ENCODE measurements around the gene MFAP2.

DNA sequence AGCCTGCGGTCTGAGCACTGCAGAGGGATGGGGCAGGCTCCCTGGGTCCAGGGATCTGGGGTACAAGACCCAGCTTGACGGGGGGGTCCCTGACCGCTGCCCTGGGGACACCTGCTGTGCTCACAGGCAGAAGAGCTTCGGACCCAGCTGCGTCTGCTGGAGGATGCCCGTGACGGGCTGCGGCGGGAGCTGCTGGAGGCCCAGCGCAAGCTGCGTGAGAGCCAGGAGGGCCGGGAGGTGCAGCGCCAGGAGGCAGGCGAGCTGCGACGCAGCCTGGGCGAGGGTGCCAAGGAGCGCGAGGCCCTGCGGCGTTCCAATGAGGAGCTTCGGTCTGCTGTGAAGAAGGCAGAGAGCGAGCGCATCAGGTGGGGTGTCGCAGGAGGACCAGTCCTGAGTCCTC is 25.2 kb downstream of the MFAP2 start:
- TF ChIP-seq, protein P1, sequence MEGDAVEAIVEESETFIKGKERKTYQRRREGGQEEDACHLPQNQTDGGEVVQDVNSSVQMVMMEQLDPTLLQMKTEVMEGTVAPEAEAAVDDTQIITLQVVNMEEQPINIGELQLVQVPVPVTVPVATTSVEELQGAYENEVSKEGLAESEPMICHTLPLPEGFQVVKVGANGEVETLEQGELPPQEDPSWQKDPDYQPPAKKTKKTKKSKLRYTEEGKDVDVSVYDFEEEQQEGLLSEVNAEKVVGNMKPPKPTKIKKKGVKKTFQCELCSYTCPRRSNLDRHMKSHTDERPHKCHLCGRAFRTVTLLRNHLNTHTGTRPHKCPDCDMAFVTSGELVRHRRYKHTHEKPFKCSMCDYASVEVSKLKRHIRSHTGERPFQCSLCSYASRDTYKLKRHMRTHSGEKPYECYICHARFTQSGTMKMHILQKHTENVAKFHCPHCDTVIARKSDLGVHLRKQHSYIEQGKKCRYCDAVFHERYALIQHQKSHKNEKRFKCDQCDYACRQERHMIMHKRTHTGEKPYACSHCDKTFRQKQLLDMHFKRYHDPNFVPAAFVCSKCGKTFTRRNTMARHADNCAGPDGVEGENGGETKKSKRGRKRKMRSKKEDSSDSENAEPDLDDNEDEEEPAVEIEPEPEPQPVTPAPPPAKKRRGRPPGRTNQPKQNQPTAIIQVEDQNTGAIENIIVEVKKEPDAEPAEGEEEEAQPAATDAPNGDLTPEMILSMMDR (IDR thresholded peaks at IDR 0.05), result no peak
- no peak for TF ChIP-seq POLR2A (IDR thresholded peaks at IDR 0.05)
- TF ChIP-seq EP300 (IDR thresholded peaks at IDR 0.05), result no peak
- TF ChIP-seq POLR2AphosphoS5 (IDR thresholded peaks at IDR 0.05), result no peak
